Heart right ventricle (tissue), 16 donors: ENCODE measurements around the gene DISC1. TPM values are rescaled to one million over a fixed set of nuclear protein-coding genes. Genes with fewer than 3 reads are reported as not detected.
A peak's percentile ranks its signal among the peaks of the same experiment; 100 is the strongest.

ENCODE experiments used
- ATAC-seq, 8 donors: fragments of 200-7000 bp; cut with Tn5 transposase; one replicate each; pipeline ENCODE4 v1.9.1; 2020; ENCODE audit warnings: mild to moderate bottlenecking in 8 of 8, moderate library complexity in 8 of 8, moderate number of reproducible peaks in 1 of 8
- DNase-seq, 2 donors: peaks; one replicate each; pipeline ENCODE4 v3.0.0-alpha.2; 2020
- H3K27ac ChIP-seq, 10 donors: fragments of 200-600 bp; sonication (generic) in 2 of 10; one replicate each; pipeline versions ENCODE4 v1.5.0 to v1.8.0; 2020 to 2022; ENCODE audit warnings: mild to moderate bottlenecking in 3 of 10
- H3K27me3 ChIP-seq, 7 donors: fragments of 200-600 bp; one replicate each; pipeline ENCODE4 v1.8.0; 2021 to 2022; ENCODE audit warnings: mild to moderate bottlenecking in 2 of 7
- H3K36me3 ChIP-seq, 9 donors: fragments of 200-600 bp; sonication (generic) in 1 of 9; one replicate each; pipeline versions ENCODE4 v1.5.0 to v1.8.0; 2020 to 2022; ENCODE audit warnings: mild to moderate bottlenecking in 2 of 9
- H3K4me1 ChIP-seq, 9 donors: fragments of 200-600 bp; sonication (generic) in 1 of 9; one replicate each; pipeline versions ENCODE4 v1.5.0 to v1.8.0; 2020 to 2022; ENCODE audit warnings: mild to moderate bottlenecking in 4 of 9
- H3K4me3 ChIP-seq, 10 donors: fragments of 200-600 bp; sonication (generic) in 2 of 10; one replicate each; pipeline versions ENCODE4 v1.5.0 to v1.8.0; 2020 to 2022; ENCODE audit warnings: mild to moderate bottlenecking in 7 of 10, moderate library complexity in 2 of 10
- H3K9me3 ChIP-seq, 11 donors: fragments of 200-600 bp in 10 of 11; sonication (generic) in 2 of 11; one replicate each; pipeline versions ENCODE4 v1.5.0 to v1.8.0; 2013 to 2022; ENCODE audit warnings: mild to moderate bottlenecking in 2 of 11, control low read depth in 1 of 11, moderate library complexity in 1 of 11
- whole genome bisulfite sequencing, 2 donors: extraction: QIAGEN DNeasy Blood & Tissue Kit; methylation state at CpG; one replicate each; pipeline ENCODE4 v1.1.7; 2013; ENCODE audit warnings: inconsistent platforms in 1 of 2; 5-methylcytosine and 5-hydroxymethylcytosine counted together
- intact Hi-C, 10 donors: fragments of 100-400 bp; cut with DNase I; formaldehyde crosslinking; loops; one replicate each; pipeline versions ENCODE4 v1.11.1 to v1.14.2; 2022
- polyA plus RNA-seq, 2 donors: library from polyadenylated mRNA; stranded (reverse); fragments of 200-250 nt; gene quantifications; one replicate each; pipeline ENCODE4 v1.2.3, GENCODE V29; 2013
- total RNA-seq, 10 donors: library from RNA; stranded (reverse); fragmentation: NEBNext Ultra II Directional in 3 of 10; extraction: Animal tissue kit (Norgen Biotek cat#: 25700) in 3 of 10; gene quantifications; one replicate each; pipeline versions ENCODE4 v1.2.1 to v1.2.4, GENCODE V29; 2021 to 2023
- TF ChIP-seq, protein P1 (sequence below), 9 donors: fragments of 200-600 bp; sonication (generic) in 2 of 9; IDR thresholded peaks; one replicate each; pipeline versions ENCODE4 v1.5.0 to v1.8.0; 2021 to 2022; ENCODE audit warnings: antibody characterized with exemption in 9 of 9, mild to moderate bottlenecking in 5 of 9, moderate library complexity in 1 of 9
- donor health status: Arrhythmogenic right ventricular cardiomyopathy.
- donor health status: ischemic (EF 13 %, LVEDD 7.1; RV severe dilation, severe dysfunction).
- donor health status: healthy with polysubstance abuse.
- donor health status: DM: no; HTN: yes; CAD: no.
- donor health status: DM: no; HTN: no; CAD: no.
- donor health status: ischemic (EF 25% LVEDD 6.9; RV normal size, moderate dysfunction).
- donor health status: ischemic (EF 25% LVEDD 5.7; RV mildly dilated, moderate dysfunction).
- donor health status: healthy.
- donor health status: DM: yes; HTN: yes; CAD: no.
- donor health status: Ischemic cardiomyopathy.
- donor health status: ischemic (EF 35%, LVEDD 5.7; RV mildly dilated, moderate dysfunction).
- donor health status: nonischemic (EF 11% LVEDD 7.7; RV severe dilation, severe dysfunction).
- donor health status: DM: yes; HTN: yes; CAD: no.
- donor health status: PGD.
- donor health status: ischemic (EF 29% LVEDD 5.4; RV normal size, mild dysfunction).
- donor health status: nonischemic (EF 23%, LVEDD 6.1; RV moderate dilation, normal function).

The DISC1 gene
- total and polyA plus RNA-seq, 12 donors: 1.4 to 6.4 (median 4.0) TPM

DNA sequence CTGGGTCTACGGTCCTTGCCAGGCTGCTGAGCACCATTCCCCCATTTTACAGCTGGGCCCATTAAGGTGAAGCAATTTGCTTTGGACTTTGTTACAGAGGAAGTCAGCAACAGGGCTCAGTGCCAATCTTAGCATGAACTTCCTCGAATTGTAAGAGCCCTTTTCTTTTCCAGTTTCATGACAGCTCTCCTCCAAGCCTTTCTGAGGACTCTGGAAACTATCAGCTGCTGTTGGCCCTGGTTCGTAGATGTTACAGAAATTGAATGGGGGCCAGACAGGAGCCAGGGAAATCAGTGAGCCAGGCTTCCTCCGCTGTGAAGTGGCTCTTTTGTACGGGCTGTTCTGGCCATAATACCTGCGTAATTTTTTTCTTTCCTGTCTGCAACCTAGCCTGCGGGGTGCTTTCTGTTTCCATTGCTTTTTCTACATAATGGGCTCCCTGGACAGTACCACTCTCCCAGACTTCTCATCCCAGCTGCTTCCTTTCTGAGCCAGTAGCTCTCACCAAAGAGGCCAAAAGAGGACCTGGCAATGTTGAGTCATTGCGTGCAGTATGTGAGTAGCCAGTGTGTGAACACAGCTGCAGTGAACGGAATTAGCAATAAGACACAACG lies 386.3 kb downstream of the DISC1 start:
- Histone ChIP-seq H3K4me1 (peaks cover 4 to 41% (median 33%) of the 10 kb centered on the region in 9 donors), H3K27me3 (no peaks in the 10 kb centered on the region), H3K27ac (peak overlapping the region; percentile 1 to 81 (median 64)), H3K4me3 (peak overlapping the region in 6 of 10 donors; percentile 17 to 37 (median 22)), H3K36me3 (no peaks in the 10 kb centered on the region), H3K9me3 (no peaks in the 10 kb centered on the region)
- DNase-seq (peak; percentile 23 to 85), ATAC-seq (peak; percentile 87 to 96 (median 94))
- 10 to 18% methylated on average over 10 of the region's 10 CpGs for WGBS, 2 donors
- TF ChIP-seq, protein P1, sequence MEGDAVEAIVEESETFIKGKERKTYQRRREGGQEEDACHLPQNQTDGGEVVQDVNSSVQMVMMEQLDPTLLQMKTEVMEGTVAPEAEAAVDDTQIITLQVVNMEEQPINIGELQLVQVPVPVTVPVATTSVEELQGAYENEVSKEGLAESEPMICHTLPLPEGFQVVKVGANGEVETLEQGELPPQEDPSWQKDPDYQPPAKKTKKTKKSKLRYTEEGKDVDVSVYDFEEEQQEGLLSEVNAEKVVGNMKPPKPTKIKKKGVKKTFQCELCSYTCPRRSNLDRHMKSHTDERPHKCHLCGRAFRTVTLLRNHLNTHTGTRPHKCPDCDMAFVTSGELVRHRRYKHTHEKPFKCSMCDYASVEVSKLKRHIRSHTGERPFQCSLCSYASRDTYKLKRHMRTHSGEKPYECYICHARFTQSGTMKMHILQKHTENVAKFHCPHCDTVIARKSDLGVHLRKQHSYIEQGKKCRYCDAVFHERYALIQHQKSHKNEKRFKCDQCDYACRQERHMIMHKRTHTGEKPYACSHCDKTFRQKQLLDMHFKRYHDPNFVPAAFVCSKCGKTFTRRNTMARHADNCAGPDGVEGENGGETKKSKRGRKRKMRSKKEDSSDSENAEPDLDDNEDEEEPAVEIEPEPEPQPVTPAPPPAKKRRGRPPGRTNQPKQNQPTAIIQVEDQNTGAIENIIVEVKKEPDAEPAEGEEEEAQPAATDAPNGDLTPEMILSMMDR (IDR thresholded peaks at IDR 0.05): no peak
- intact Hi-C loops: loop anchor here in 4 of 10 donors (2.0 to 10.0 kb wide), 4 partner anchors 22 to 146 kb away; no protein-coding TSS in a partner anchor

DNA sequence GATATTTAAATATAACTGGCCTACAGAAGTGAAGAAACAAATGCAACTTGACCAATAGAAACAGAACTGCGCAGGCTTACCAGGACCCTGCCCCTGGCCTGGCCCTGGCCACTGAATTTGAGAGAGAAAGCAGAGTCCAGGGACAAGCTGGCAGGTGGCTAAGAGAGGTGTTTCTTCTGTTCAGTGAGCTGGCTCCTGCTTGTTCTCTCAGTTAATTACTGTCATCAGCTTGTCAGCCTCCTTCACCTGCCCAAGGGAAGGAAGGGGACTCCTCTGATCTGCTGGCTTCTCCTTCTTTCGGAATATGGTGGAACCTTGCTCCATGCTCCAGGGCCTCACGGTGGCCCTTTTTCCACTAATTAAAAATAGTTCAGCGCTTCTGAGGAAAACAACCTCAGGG lies 388.4 kb downstream of the DISC1 start:
- no peaks in the 10 kb centered on the region for H3K36me3 ChIP-seq
- ATAC-seq (no peak), DNase-seq (no peak)
- intact Hi-C loops: loop anchor here in 3 of 10 donors (5.0 to 10.0 kb wide), 3 partner anchors 88 to 148 kb away; no protein-coding TSS in a partner anchor
- TF ChIP-seq, protein P1 (IDR thresholded peaks at IDR 0.05): no peak
- H3K4me3 ChIP-seq: no peak overlapping the region
- H3K27me3 ChIP-seq: no peaks in the 10 kb centered on the region
- no peaks in the 10 kb centered on the region for H3K9me3 ChIP-seq
- WGBS, 2 donors: 97% methylated on average over 4 of the region's 4 CpGs
- H3K4me1 ChIP-seq: peaks cover 4 to 47% (median 33%) of the 10 kb centered on the region in 9 donors
- H3K27ac ChIP-seq: no peak overlapping the region

DNA sequence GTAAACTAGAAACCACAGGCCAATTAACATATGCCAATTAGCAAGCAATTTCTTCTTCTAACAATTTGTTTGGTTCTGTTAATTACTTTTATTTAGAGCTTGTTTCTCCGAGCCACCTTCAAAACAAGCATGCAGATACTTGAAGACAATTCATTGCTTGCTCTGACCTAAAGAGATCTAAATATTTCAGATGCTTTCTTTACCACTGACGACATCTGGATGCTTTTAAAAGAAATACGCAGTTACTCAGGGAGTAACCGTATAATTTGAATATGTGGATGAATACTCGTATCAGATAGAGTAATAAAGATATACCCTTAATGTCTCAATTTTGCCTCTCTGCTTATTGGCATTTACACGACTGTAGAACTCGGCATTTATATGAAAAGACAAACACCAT lies 390.0 kb downstream of the DISC1 start:
- H3K27me3 ChIP-seq: no peaks in the 10 kb centered on the region
- H3K9me3 ChIP-seq: no peaks in the 10 kb centered on the region
- H3K36me3 ChIP-seq: no peaks in the 10 kb centered on the region
- no peak overlapping the region for H3K4me3 ChIP-seq
- TF ChIP-seq, protein P1 (IDR thresholded peaks at IDR 0.05): no peak
- H3K27ac ChIP-seq: no peak overlapping the region
- H3K4me1 ChIP-seq: peaks cover 4 to 43% (median 26%) of the 10 kb centered on the region in 9 donors
- DNase-seq (no peak), ATAC-seq (no peak)
- intact Hi-C loops: loop anchor here in 1 of 10 donors (10.0 kb wide), 1 partner anchor 142 kb away; no protein-coding TSS in a partner anchor
- 95% methylated on average over 7 of the region's 7 CpGs for WGBS, 2 donors

DNA sequence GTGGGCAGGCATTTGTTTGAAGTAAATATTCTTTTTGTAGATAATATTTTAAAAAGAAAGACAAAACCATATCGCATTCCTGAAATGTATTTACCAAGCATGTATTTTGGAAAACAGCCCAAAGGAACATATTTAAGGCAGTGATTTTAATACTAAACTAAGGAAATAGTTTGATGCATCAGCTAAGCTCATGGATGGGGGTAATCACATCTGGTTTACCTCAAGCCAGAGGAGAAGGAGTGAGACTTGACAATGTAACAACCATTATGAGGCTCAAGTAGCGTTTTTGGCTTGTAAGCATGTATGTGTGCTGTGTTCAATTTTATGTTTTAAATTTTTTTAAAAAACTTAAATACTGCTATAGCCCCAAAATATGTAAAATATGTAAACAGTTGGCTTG lies 390.5 kb downstream of the DISC1 start:
- Histone ChIP-seq H3K9me3 (no peaks in the 10 kb centered on the region), H3K4me1 (peaks cover 4 to 38% (median 21%) of the 10 kb centered on the region in 9 donors), H3K4me3 (no peak overlapping the region), H3K27me3 (no peaks in the 10 kb centered on the region), H3K36me3 (no peaks in the 10 kb centered on the region), H3K27ac (no peak overlapping the region)
- intact Hi-C loops: loop anchor here in 1 of 10 donors (10.0 kb wide), 1 partner anchor 142 kb away; no protein-coding TSS in a partner anchor
- ATAC-seq (no peak), DNase-seq (no peak)
- WGBS, 2 donors: 93 to 97% methylated on average over 2 of the region's 2 CpGs
- TF ChIP-seq, protein P1 (IDR thresholded peaks at IDR 0.05): no peak
